ENCODE results near the gene RNF213. TPM values are rescaled to one million over a fixed set of nuclear protein-coding genes. Genes with fewer than 3 reads are reported as not detected.

Gene RNF213
- total and polyA plus RNA-seq, 9 donors: 21.5 to 89.1 (median 50.8) TPM

- DNase-seq: peak in 1 of 5 donors; percentile 19
- Histone ChIP-seq H3K36me3 (no peaks in the 10 kb centered on the region), H3K27ac (no peak overlapping the region), H3K4me3 (no peak overlapping the region), H3K4me1 (ENCODE audit: insufficient read depth) (peaks cover 3% of the 10 kb centered on the region), H3K27me3 (no peaks in the 10 kb centered on the region), H3K9me3 (no peaks in the 10 kb centered on the region)
- TF ChIP-seq EP300 (IDR thresholded peaks at IDR 0.05): no peak
- TF ChIP-seq POLR2A (IDR thresholded peaks at IDR 0.05): no peak
- TF ChIP-seq CTCF (IDR thresholded peaks at IDR 0.05): no peak
- WGBS, 3 donors: 95 to 98% (median 95%) methylated on average over 6 of the region's 6 CpGs
- intact Hi-C loops (cut with DNase I): no loop called here
Measured at GRCh38 chr17:80318166-80318565, 57.5 kb downstream of the RNF213 start.

DNA sequence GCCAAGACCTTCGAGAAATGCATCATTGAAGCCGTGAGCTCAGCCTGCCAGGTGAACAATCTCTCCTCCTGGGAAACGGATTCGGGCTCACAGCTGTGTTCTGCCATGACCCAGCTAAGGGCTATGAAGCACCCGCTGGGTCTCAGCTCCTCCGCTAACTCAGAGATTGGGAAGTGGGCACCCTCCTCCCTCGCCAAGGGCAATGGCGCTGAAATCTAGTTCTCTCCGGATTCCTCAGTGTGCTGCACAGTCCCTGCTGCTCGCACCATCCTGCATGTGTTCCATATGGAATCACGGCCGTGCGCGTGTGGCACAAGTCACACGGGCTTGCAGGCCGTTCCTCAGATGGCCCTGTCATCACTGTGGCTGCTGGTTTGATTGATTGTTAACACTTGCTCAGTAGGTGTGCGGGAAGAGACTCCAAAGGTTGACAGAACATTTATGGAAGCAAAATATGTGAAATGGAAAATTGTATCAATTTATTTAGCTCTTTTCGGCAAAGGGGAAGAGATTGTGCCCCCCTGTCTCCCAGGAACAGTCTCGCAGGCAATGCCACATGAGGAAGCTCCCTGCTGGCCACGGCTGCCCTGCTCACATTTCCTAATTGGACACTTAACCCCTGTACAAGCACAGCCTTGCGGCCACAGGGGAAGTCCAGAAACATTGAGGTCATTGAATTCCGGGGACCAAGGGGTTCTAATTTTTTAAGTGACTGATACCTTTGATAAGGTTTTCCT lies 58.8 kb downstream of the RNF213 start:
- TF ChIP-seq POLR2A (IDR thresholded peaks at IDR 0.05) (no peak), EP300 (IDR thresholded peaks at IDR 0.05) (no peak), CTCF (IDR thresholded peaks at IDR 0.05) (no peak)
- Histone ChIP-seq H3K9me3 (no peaks in the 10 kb centered on the region), H3K36me3 (no peaks in the 10 kb centered on the region), H3K27me3 (no peaks in the 10 kb centered on the region), H3K4me1 (ENCODE audit: insufficient read depth) (peaks cover 3% of the 10 kb centered on the region), H3K4me3 (no peak overlapping the region), H3K27ac (no peak overlapping the region)
- DNase-seq: no peak
- intact Hi-C loops (cut with DNase I): no loop called here
- 82 to 89% (median 84%) methylated on average over 22 of the region's 22 CpGs for WGBS, 3 donors

DNA sequence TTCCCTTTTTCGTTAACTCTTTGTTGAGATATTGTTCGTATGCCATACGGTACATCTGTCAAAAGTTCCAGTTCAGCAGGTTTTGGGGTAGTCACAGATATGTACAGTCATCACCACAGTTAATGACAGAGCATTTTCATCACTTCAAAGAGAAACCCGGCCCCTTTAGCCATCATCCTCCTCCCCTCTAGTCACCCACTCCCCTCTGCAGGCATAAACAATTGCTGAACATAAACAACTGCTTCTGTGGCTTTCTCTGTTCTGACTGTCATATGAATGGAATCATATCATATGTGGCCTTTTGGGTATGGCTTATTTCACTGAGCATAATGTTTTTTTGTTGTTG lies 59.3 kb downstream of the RNF213 start:
- TF ChIP-seq EP300 (IDR thresholded peaks at IDR 0.05): no peak
- TF ChIP-seq POLR2A (IDR thresholded peaks at IDR 0.05): no peak
- TF ChIP-seq CTCF (IDR thresholded peaks at IDR 0.05): no peak
- 80 to 88% (median 86%) methylated on average over 4 of the region's 4 CpGs for WGBS, 3 donors
- intact Hi-C loops (cut with DNase I): no loop called here
- H3K27ac ChIP-seq: no peak overlapping the region
- H3K27me3 ChIP-seq: no peaks in the 10 kb centered on the region
- no peak overlapping the region for H3K4me3 ChIP-seq
- no peaks in the 10 kb centered on the region for H3K36me3 ChIP-seq
- peaks cover 3% of the 10 kb centered on the region for H3K4me1 ChIP-seq (ENCODE audit: insufficient read depth)
- H3K9me3 ChIP-seq: no peaks in the 10 kb centered on the region
- DNase-seq: no peak

DNA sequence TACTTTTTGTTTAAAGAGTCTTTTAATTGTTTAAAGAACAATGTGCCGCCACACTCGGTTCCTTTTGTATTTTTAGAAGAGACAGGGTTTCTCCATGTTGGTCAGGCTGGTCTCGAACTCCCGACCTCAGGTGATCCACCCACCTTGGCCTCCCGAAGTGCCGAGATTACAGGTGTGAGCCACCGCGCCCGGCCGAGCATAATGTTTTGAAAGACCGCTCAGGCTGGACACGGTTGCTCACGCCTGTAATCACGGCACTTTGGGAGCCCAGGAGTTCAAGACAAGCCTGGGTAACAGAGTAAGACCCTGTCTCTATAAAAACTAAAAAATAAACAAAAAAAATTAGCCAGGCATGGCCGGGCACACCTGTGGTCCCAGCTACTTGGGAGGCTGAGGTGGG lies 59.8 kb downstream of the RNF213 start:
- Histone ChIP-seq H3K36me3 (no peaks in the 10 kb centered on the region), H3K9me3 (no peaks in the 10 kb centered on the region)
- no peak for DNase-seq

More for the DNA sequence above, 59.8 kb downstream of the RNF213 start:
- Histone ChIP-seq H3K4me3 (no peak overlapping the region), H3K27ac (no peak overlapping the region), H3K27me3 (no peaks in the 10 kb centered on the region), H3K4me1 (ENCODE audit: insufficient read depth) (peaks cover 3% of the 10 kb centered on the region)
- WGBS, 3 donors: 93 to 95% (median 94%) methylated on average over 15 of the region's 15 CpGs
- intact Hi-C loops (cut with DNase I): no loop called here
- no peak for TF ChIP-seq EP300 (IDR thresholded peaks at IDR 0.05)
- no peak for TF ChIP-seq POLR2A (IDR thresholded peaks at IDR 0.05)
- TF ChIP-seq CTCF (IDR thresholded peaks at IDR 0.05): no peak
